A673 (cell line): ENCODE results near the gene KCNIP1.

Source experiments
- EZH2 ChIP-seq: fragments of 200-600 bp; sonication (generic); IDR thresholded peaks from 2 replicates; pipeline ENCODE4 v1.6.1; 2017; ENCODE audit warnings: borderline replicate concordance, low read depth, mild to moderate bottlenecking, mixed read lengths, antibody characterized with exemption, low read length; ENCODE audit not compliant: poor library complexity, severe bottlenecking
- TF ChIP-seq, protein P1 (sequence below): fragments of 300-800, 200-600 bp; sonication (generic); conservative IDR thresholded peaks from 2 replicates; pipeline ENCODE4 v1.5.1; 2017; ENCODE audit warnings: low read depth, mild to moderate bottlenecking, antibody characterized with exemption, low read length, moderate library complexity, mixed read lengths

DNA sequence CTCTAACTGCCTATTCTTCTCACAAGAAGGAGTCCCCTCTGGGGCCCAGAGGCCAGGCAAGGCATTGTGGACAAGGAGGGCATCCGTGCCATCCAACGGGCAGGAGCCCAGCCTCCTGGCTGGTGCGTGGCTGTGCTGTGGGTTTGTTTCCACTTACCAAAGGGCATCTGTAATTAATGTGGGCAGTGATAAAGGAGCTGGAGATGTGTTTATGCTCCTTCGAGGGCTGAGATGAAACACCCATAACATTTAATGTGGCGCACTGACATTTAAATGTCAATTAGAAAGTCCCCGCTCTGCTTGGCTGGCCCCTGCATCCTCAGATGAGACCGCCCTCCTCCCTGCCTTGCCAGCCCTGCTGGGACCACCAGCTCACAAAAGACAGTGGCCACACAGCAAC, 57.1 kb downstream of the KCNIP1 start:
- TF ChIP-seq, protein P1, sequence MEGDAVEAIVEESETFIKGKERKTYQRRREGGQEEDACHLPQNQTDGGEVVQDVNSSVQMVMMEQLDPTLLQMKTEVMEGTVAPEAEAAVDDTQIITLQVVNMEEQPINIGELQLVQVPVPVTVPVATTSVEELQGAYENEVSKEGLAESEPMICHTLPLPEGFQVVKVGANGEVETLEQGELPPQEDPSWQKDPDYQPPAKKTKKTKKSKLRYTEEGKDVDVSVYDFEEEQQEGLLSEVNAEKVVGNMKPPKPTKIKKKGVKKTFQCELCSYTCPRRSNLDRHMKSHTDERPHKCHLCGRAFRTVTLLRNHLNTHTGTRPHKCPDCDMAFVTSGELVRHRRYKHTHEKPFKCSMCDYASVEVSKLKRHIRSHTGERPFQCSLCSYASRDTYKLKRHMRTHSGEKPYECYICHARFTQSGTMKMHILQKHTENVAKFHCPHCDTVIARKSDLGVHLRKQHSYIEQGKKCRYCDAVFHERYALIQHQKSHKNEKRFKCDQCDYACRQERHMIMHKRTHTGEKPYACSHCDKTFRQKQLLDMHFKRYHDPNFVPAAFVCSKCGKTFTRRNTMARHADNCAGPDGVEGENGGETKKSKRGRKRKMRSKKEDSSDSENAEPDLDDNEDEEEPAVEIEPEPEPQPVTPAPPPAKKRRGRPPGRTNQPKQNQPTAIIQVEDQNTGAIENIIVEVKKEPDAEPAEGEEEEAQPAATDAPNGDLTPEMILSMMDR: no peak
- TF ChIP-seq EZH2: no peak
